Fibroblast of mammary gland (primary cell): ENCODE measurements around the gene SLCO2A1.

Source experiments
- DNase-seq: peaks from one replicate; pipeline ENCODE4 v3.0.0-alpha.2; 2010; ENCODE audit warnings: low read depth
- H3K4me3 ChIP-seq: 2 replicates; pipeline ENCODE4 v1.5.1; 2011; ENCODE audit warnings: low read depth, mild to moderate bottlenecking, low read length, moderate library complexity; ENCODE audit not compliant: control insufficient read depth
- CTCF ChIP-seq: conservative IDR thresholded peaks from 2 replicates; pipeline ENCODE4 v1.5.1; 2011; ENCODE audit warnings: low read depth, low read length, inconsistent platforms; ENCODE audit not compliant: control insufficient read depth, insufficient read depth

Gene SLCO2A1

GRCh38 chr3:134028486-134029255, 1.1 kb downstream of the SLCO2A1 start:
- H3K4me3 ChIP-seq = no peak overlapping the region
- TF ChIP-seq CTCF = no peak
- no peak for DNase-seq

DNA sequence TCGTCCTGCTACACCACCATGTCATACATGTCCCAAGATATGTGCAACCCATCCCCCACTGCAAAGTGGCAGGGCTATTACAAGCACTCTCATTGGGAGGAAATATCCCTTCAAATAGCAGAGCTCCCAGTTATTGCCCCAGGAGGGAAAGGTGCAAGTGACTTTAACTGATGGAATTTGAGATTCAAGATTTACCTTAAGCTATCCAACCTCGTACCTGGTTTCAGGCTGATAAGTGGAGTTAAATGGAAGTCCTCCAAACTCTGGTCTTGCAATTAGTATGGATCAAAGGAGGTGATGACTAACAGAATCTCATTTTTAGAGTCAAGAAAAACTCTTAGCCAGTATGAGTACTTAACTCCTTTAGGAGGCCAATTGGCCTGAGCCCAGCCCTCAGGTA, 2.1 kb downstream of the SLCO2A1 start:
- no peak for TF ChIP-seq CTCF
- DNase-seq = no peak

GRCh38 chr3:134020135-134020680, 9.5 kb downstream of the SLCO2A1 start:
- TF ChIP-seq CTCF = no peak
- no peak for DNase-seq
- no peak overlapping the region for H3K4me3 ChIP-seq

More for the DNA sequence above, 2.1 kb downstream of the SLCO2A1 start:
- H3K4me3 ChIP-seq = no peak overlapping the region

- no peak for DNase-seq
- TF ChIP-seq CTCF = no peak
- H3K4me3 ChIP-seq = no peak overlapping the region
Measured at GRCh38 chr3:134018850-134019249, 10.9 kb downstream of the SLCO2A1 start.

GRCh38 chr3:134018406-134018805, 11.3 kb downstream of the SLCO2A1 start:
- no peak for TF ChIP-seq CTCF
- no peak for DNase-seq

GRCh38 chr3:134017490-134017889, 12.2 kb downstream of the SLCO2A1 start:
- no peak for TF ChIP-seq CTCF

More at GRCh38 chr3:134018406-134018805, 11.3 kb downstream of the SLCO2A1 start:
- H3K4me3 ChIP-seq = no peak overlapping the region

More at GRCh38 chr3:134017490-134017889, 12.2 kb downstream of the SLCO2A1 start:
- H3K4me3 ChIP-seq = no peak overlapping the region
- no peak for DNase-seq
